ENCODE measurements around the gene AQP6.

Gene AQP6

DNA sequence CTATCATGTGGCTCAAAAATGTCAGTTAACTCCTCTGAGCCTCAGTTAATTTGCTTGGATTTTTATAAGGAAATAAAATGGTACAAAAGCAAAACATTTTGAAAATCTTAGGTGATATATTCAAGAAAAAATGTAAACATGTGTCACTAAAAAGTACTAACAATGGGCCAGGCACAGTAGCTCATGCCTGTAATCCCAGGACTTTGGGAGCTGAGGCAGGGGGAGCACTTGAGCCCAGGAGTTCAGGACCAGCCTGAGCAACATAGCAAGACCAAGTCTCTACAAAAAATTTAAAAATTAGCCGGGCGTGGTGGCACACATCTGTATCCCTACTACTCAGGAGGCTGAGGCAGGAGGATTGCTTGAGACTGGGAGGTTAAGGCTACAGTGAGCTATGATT, 25.7 kb downstream of the AQP6 start:
- no peak overlapping the region for H4K91ac ChIP-seq (ENCODE audit: low read depth, low read length, poor library complexity)

DNA sequence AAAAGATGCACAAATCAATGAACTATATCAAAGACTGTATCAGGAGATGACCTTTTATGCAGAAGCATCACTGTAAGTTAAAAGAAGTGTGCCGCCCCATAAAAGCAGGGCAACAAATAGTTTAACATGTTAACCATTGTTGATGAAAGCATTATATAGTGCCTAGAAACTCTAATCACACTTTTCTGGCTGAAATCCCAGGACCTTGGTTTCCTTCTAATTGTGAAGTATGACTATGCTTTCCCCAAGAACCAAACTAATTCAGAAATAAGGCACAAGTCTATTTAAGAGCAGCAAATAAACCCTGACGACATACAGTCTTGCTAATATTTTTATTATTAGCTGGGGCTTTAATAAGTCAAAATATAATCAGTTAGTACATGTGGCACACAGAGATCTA, 30.8 kb downstream of the AQP6 start:
- H2BK5ac ChIP-seq (ENCODE audit: low read length), result no peak overlapping the region
- peaks cover 29 to 93% of the 10 kb centered on the region in 2 donors for H3K36me3 ChIP-seq (replicated peaks in 1 of 2; ENCODE audit: control insufficient read depth in 2 of 2, insufficient read depth in 2 of 2, low read length in 2 of 2)
- H3K4me3 ChIP-seq (ENCODE audit: low read length in 2 of 2), result no peak overlapping the region
- H2AFZ ChIP-seq (ENCODE audit: low read length), result no peak overlapping the region
- H4K91ac ChIP-seq (ENCODE audit: low read depth, low read length, poor library complexity), result no peak overlapping the region
- no peak overlapping the region for H3K18ac ChIP-seq (ENCODE audit: low read length)
- H3K27ac ChIP-seq (replicated peaks; ENCODE audit: low read length), result no peak overlapping the region
- no peak overlapping the region for H3K9ac ChIP-seq (ENCODE audit: low read depth, low read length, poor library complexity)
- H2BK120ac ChIP-seq (ENCODE audit: low read depth, low read length), result no peak overlapping the region
- H3K4me1 ChIP-seq (ENCODE audit: control insufficient read depth in 2 of 2, insufficient read depth in 1 of 2, low read depth in 1 of 2, low read length in 2 of 2), result no peaks in the 10 kb centered on the region
- no peak overlapping the region for H3K4me2 ChIP-seq (ENCODE audit: insufficient read depth, low read length, poor library complexity, severe bottlenecking)
- no peak overlapping the region for H4K8ac ChIP-seq (ENCODE audit: low read depth, low read length)
- no peak overlapping the region for H2BK15ac ChIP-seq (ENCODE audit: low read length)
- H3K27me3 ChIP-seq (ENCODE audit: control insufficient read depth in 3 of 3, insufficient read depth in 3 of 3, low read depth in 1 of 3, low read length in 3 of 3), result no peaks in the 10 kb centered on the region
- H2BK12ac ChIP-seq (ENCODE audit: low read length), result no peak overlapping the region
- no peak overlapping the region for H2AK5ac ChIP-seq (ENCODE audit: low read depth, low read length)
- H3K4ac ChIP-seq (ENCODE audit: low read length), result no peak overlapping the region
- no CpG with 5 or more reads among the region's 2 CpGs for WGBS, 2 donors (ENCODE audit: extremely low coverage in 2 of 2, insufficient read length in 2 of 2, insufficient replicate concordance in 1 of 2)
- H3K9me3 ChIP-seq (replicated peaks in 1 of 2; ENCODE audit: control insufficient read depth in 2 of 2, insufficient read depth in 1 of 2, low read depth in 1 of 2, low read length in 2 of 2), result no peaks in the 10 kb centered on the region
- no peak overlapping the region for H3K23ac ChIP-seq (ENCODE audit: low read depth, low read length, poor library complexity)
- DNase-seq (ENCODE audit: low spot score), result no peak
- no peaks in the 10 kb centered on the region for H3K79me1 ChIP-seq (ENCODE audit: low read depth, low read length)
- H3K14ac ChIP-seq (ENCODE audit: low read length), result no peak overlapping the region

More for the DNA sequence above, 25.7 kb downstream of the AQP6 start:
- Histone ChIP-seq H3K4ac (ENCODE audit: low read length) (no peak overlapping the region), H3K4me1 (ENCODE audit: control insufficient read depth in 2 of 2, insufficient read depth in 1 of 2, low read depth in 1 of 2, low read length in 2 of 2) (no peaks in the 10 kb centered on the region), H3K23ac (ENCODE audit: low read depth, low read length, poor library complexity) (no peak overlapping the region), H3K4me3 (ENCODE audit: low read length in 2 of 2) (no peak overlapping the region), H2AFZ (ENCODE audit: low read length) (no peak overlapping the region), H3K9ac (ENCODE audit: low read depth, low read length, poor library complexity) (no peak overlapping the region), H3K79me1 (ENCODE audit: low read depth, low read length) (no peaks in the 10 kb centered on the region), H2BK15ac (ENCODE audit: low read length) (no peak overlapping the region), H3K27ac (replicated peaks; ENCODE audit: low read length) (no peak overlapping the region), H3K27me3 (ENCODE audit: control insufficient read depth in 3 of 3, insufficient read depth in 3 of 3, low read depth in 1 of 3, low read length in 3 of 3) (no peaks in the 10 kb centered on the region), H3K36me3 (replicated peaks in 1 of 2; ENCODE audit: control insufficient read depth in 2 of 2, insufficient read depth in 2 of 2, low read length in 2 of 2) (peaks cover 29 to 95% of the 10 kb centered on the region in 2 donors), H3K14ac (ENCODE audit: low read length) (no peak overlapping the region), H2BK12ac (ENCODE audit: low read length) (no peak overlapping the region), H4K8ac (ENCODE audit: low read depth, low read length) (no peak overlapping the region), H3K9me3 (replicated peaks in 1 of 2; ENCODE audit: control insufficient read depth in 2 of 2, insufficient read depth in 1 of 2, low read depth in 1 of 2, low read length in 2 of 2) (no peaks in the 10 kb centered on the region), H2BK5ac (ENCODE audit: low read length) (no peak overlapping the region), H2AK5ac (ENCODE audit: low read depth, low read length) (no peak overlapping the region), H2BK120ac (ENCODE audit: low read depth, low read length) (no peak overlapping the region), H3K18ac (ENCODE audit: low read length) (no peak overlapping the region), H3K4me2 (ENCODE audit: insufficient read depth, low read length, poor library complexity, severe bottlenecking) (no peak overlapping the region)
- no peak for DNase-seq (ENCODE audit: low spot score)
- WGBS, 2 donors (ENCODE audit: extremely low coverage in 2 of 2, insufficient read length in 2 of 2, insufficient replicate concordance in 1 of 2), result no CpG with 5 or more reads among the region's 2 CpGs

DNA sequence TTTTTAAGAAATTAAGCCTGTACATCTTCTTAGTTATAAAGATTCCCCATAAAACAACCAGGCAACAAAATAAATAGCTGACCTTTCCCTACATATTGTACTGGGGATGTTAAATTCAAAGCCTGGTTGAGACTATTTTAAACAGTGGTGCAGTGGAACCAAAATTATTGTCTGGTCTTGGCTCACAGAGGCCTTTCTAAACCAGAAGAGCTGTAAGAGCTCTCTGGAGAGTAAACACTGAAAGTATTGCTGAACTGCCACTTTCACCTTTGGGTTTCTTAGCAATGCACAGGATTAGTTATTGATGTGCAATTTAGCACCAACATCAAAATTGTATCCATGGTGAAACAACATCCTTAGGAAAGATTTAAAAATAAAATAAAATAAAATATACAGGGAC, 31.9 kb downstream of the AQP6 start:
- H3K36me3 ChIP-seq (replicated peaks in 1 of 2; ENCODE audit: control insufficient read depth in 2 of 2, insufficient read depth in 2 of 2, low read length in 2 of 2), result peaks cover 22 to 93% of the 10 kb centered on the region in 2 donors
- H3K79me1 ChIP-seq (ENCODE audit: low read depth, low read length), result no peaks in the 10 kb centered on the region
- H3K4me3 ChIP-seq (ENCODE audit: low read length in 2 of 2), result no peak overlapping the region
- no peak overlapping the region for H2BK120ac ChIP-seq (ENCODE audit: low read depth, low read length)
- no peak overlapping the region for H3K14ac ChIP-seq (ENCODE audit: low read length)
- H3K4me2 ChIP-seq (ENCODE audit: insufficient read depth, low read length, poor library complexity, severe bottlenecking), result no peak overlapping the region
- H4K91ac ChIP-seq (ENCODE audit: low read depth, low read length, poor library complexity), result no peak overlapping the region
- H2BK5ac ChIP-seq (ENCODE audit: low read length), result no peak overlapping the region
- no peak overlapping the region for H3K18ac ChIP-seq (ENCODE audit: low read length)
- no peak overlapping the region for H3K9ac ChIP-seq (ENCODE audit: low read depth, low read length, poor library complexity)
- no peak overlapping the region for H3K4ac ChIP-seq (ENCODE audit: low read length)
- no peak for DNase-seq (ENCODE audit: low spot score)
- H3K4me1 ChIP-seq (ENCODE audit: control insufficient read depth in 2 of 2, insufficient read depth in 1 of 2, low read depth in 1 of 2, low read length in 2 of 2), result no peaks in the 10 kb centered on the region
- no peak overlapping the region for H2AK5ac ChIP-seq (ENCODE audit: low read depth, low read length)
- H3K27ac ChIP-seq (replicated peaks; ENCODE audit: low read length), result no peak overlapping the region
- H2AFZ ChIP-seq (ENCODE audit: low read length), result no peak overlapping the region
- no peak overlapping the region for H2BK12ac ChIP-seq (ENCODE audit: low read length)
- no peak overlapping the region for H2BK15ac ChIP-seq (ENCODE audit: low read length)
- H3K27me3 ChIP-seq (ENCODE audit: control insufficient read depth in 3 of 3, insufficient read depth in 3 of 3, low read depth in 1 of 3, low read length in 3 of 3), result no peaks in the 10 kb centered on the region
- H3K23ac ChIP-seq (ENCODE audit: low read depth, low read length, poor library complexity), result no peak overlapping the region
- no peaks in the 10 kb centered on the region for H3K9me3 ChIP-seq (replicated peaks in 1 of 2; ENCODE audit: control insufficient read depth in 2 of 2, insufficient read depth in 1 of 2, low read depth in 1 of 2, low read length in 2 of 2)
- H4K8ac ChIP-seq (ENCODE audit: low read depth, low read length), result no peak overlapping the region

DNA sequence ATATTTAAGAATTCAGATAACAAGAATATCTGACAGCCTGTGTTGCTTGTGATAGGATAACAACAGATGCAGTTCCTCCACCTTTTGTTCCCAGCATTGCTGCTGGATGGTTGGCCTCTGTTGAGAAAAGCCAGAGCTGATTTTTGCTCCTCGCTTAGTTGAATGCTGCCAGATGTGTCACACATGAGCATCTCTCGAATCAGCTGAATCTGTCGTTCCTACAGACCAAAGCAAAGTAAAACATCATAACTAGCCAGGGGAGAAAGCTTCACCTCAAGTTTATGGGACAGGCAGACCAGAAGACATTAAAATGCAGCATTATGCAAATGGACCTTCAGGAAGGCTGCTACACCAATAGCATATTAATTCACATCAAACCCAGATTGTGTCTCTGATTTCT, 32.4 kb downstream of the AQP6 start:
- H2AFZ ChIP-seq (ENCODE audit: low read length), result no peak overlapping the region
- H2BK12ac ChIP-seq (ENCODE audit: low read length), result no peak overlapping the region
- no peak overlapping the region for H2BK15ac ChIP-seq (ENCODE audit: low read length)
- H2AK5ac ChIP-seq (ENCODE audit: low read depth, low read length), result no peak overlapping the region
- H4K91ac ChIP-seq (ENCODE audit: low read depth, low read length, poor library complexity), result no peak overlapping the region
- H3K79me1 ChIP-seq (ENCODE audit: low read depth, low read length), result no peaks in the 10 kb centered on the region
- H4K8ac ChIP-seq (ENCODE audit: low read depth, low read length), result no peak overlapping the region
- no peak for DNase-seq (ENCODE audit: low spot score)
- H3K18ac ChIP-seq (ENCODE audit: low read length), result no peak overlapping the region
- no peak overlapping the region for H3K23ac ChIP-seq (ENCODE audit: low read depth, low read length, poor library complexity)
- H3K14ac ChIP-seq (ENCODE audit: low read length), result no peak overlapping the region
- no CpG with 5 or more reads among the region's 3 CpGs for WGBS, 2 donors (ENCODE audit: extremely low coverage in 2 of 2, insufficient read length in 2 of 2, insufficient replicate concordance in 1 of 2)
- no peak overlapping the region for H3K27ac ChIP-seq (replicated peaks; ENCODE audit: low read length)
- H2BK5ac ChIP-seq (ENCODE audit: low read length), result no peak overlapping the region
- H2BK120ac ChIP-seq (ENCODE audit: low read depth, low read length), result no peak overlapping the region
- no peak overlapping the region for H3K4me2 ChIP-seq (ENCODE audit: insufficient read depth, low read length, poor library complexity, severe bottlenecking)
- no peaks in the 10 kb centered on the region for H3K27me3 ChIP-seq (ENCODE audit: control insufficient read depth in 3 of 3, insufficient read depth in 3 of 3, low read depth in 1 of 3, low read length in 3 of 3)
- H3K4ac ChIP-seq (ENCODE audit: low read length), result no peak overlapping the region
- no peak overlapping the region for H3K9ac ChIP-seq (ENCODE audit: low read depth, low read length, poor library complexity)
- no peaks in the 10 kb centered on the region for H3K9me3 ChIP-seq (replicated peaks in 1 of 2; ENCODE audit: control insufficient read depth in 2 of 2, insufficient read depth in 1 of 2, low read depth in 1 of 2, low read length in 2 of 2)
- no peak overlapping the region for H3K4me3 ChIP-seq (ENCODE audit: low read length in 2 of 2)
- no peaks in the 10 kb centered on the region for H3K4me1 ChIP-seq (ENCODE audit: control insufficient read depth in 2 of 2, insufficient read depth in 1 of 2, low read depth in 1 of 2, low read length in 2 of 2)
- H3K36me3 ChIP-seq (replicated peaks in 1 of 2; ENCODE audit: control insufficient read depth in 2 of 2, insufficient read depth in 2 of 2, low read length in 2 of 2), result peaks cover 22 to 95% of the 10 kb centered on the region in 2 donors

Measured in neuronal stem cell (in vitro differentiated cells).